Dermis lymphatic vessel endothelial cell (primary cell): ENCODE results near the gene FAM8A1. TPM values are rescaled to one million over a fixed set of nuclear protein-coding genes. Genes with fewer than 3 reads are reported as not detected.

Experiments
- total RNA-seq: library from RNA; depleted of rRNA; stranded (reverse); fragments of >200 nt; gene quantifications from 2 replicates; pipeline ENCODE4 v1.2.1, GENCODE V29; 2014

Gene FAM8A1, protein sequence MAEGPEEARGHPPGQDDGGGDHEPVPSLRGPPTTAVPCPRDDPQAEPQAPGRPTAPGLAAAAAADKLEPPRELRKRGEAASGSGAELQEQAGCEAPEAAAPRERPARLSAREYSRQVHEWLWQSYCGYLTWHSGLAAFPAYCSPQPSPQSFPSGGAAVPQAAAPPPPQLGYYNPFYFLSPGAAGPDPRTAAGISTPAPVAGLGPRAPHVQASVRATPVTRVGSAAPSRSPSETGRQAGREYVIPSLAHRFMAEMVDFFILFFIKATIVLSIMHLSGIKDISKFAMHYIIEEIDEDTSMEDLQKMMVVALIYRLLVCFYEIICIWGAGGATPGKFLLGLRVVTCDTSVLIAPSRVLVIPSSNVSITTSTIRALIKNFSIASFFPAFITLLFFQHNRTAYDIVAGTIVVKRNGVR
- total RNA-seq, result 13.2 and 14.6 TPM in 2 replicates

DNA sequence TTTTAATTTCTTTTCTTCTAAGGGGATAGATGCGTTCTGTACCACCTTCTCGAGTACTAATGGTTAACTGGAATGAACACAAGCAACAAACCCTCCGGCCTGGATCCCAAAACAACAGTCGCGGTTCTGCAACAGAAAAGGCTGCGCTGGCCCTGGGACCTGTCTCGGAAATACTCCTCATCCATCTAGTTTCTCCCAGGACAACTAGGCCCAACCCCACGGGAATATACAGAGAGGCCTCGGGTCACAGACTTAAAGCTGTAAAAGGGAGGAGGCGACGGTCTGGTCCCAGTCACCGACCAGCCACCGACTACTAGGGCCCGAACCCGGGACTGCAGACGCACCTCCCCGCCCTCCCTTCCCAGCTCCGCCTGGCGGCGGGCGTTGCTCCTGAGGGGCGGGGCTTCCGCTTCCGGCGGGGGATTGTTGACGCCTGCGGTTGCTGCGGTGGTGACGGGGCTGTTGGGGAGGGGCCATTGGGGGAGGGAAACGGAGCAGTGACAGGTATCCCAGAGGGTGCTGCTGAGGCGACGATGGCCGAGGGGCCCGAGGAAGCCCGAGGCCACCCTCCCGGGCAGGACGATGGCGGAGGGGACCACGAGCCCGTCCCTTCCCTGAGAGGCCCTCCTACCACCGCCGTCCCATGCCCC, at the start of gene FAM8A1:
TSS of gene FAM8A1 (plus strand) at position 426 of the 650 bp plus-strand sequence. CDS start at position 534, 108 bp downstream.

Other genes with a start within 250 kb of the FAM8A1 start
- 0.09 and 0.33 TPM in 2 replicates for gene CAP2, start 206.7 kb upstream of the FAM8A1 start, total RNA-seq
- gene NUP153, start 106.6 kb downstream of the FAM8A1 start, total RNA-seq, result 22.4 and 24.8 TPM in 2 replicates